ENCODE results near the gene U2AF1L4.

U2AF1L4 gene

GRCh38 chr19:35742121-35742724, 3.0 kb downstream of the U2AF1L4 start, which contains the start of gene IGFLR1:
TSS of gene IGFLR1 (minus strand) at chr19:35742452. CDS start at chr19:35741180, 1,272 bp downstream.
- H3K79me2 ChIP-seq (ENCODE audit: low read length): peaks cover 15% of the 10 kb centered on the region
- no peaks in the 10 kb centered on the region for H3K9me3 ChIP-seq (ENCODE audit: insufficient read depth, low read length)
- H3K9ac ChIP-seq (ENCODE audit: low read length): peak within 1 kb of the TSS; percentile 77
- no peaks in the 10 kb centered on the region for H3K27me3 ChIP-seq (ENCODE audit: low read depth, low read length)
- peak within 1 kb of the TSS; percentile 91 for H3K27ac ChIP-seq (ENCODE audit: low read length)
- peaks cover 38% of the 10 kb centered on the region for H3K4me1 ChIP-seq (ENCODE audit: low read length)
- H3K36me3 ChIP-seq (replicated peaks; ENCODE audit: low read depth, low read length): peaks cover 21% of the 10 kb centered on the region
- peak within 1 kb of the TSS; percentile 34; the same call in 1 of the 2 replicates for H2AFZ ChIP-seq (ENCODE audit: low read depth, low read length)
- H3K4me2 ChIP-seq (ENCODE audit: low read length): peak within 1 kb of the TSS; percentile 82
- H3K4me3 ChIP-seq (ENCODE audit: low read length): peak within 1 kb of the TSS; percentile 82
- TF ChIP-seq CTCF (IDR thresholded peaks at IDR 0.05; ENCODE audit: low read depth, low read length) (no peak), EZH2phosphoT487 (IDR thresholded peaks at IDR 0.05; ENCODE audit: low read depth) (no peak)
- H4K20me1 ChIP-seq (ENCODE audit: insufficient read depth, low read length): peaks cover 9% of the 10 kb centered on the region; the same call in 1 of the 2 replicates

- H3K36me3 ChIP-seq (replicated peaks; ENCODE audit: low read depth, low read length): peaks cover 24% of the 10 kb centered on the region
- H3K9ac ChIP-seq (ENCODE audit: low read length): peak overlapping the region; percentile 77
- peaks cover 34% of the 10 kb centered on the region for H3K4me1 ChIP-seq (ENCODE audit: low read length)
- peaks cover 9% of the 10 kb centered on the region; the same call in 1 of the 2 replicates for H4K20me1 ChIP-seq (ENCODE audit: insufficient read depth, low read length)
- H3K4me3 ChIP-seq (ENCODE audit: low read length): peak overlapping the region; percentile 82
- H2AFZ ChIP-seq (ENCODE audit: low read depth, low read length): no peak overlapping the region
- H3K27me3 ChIP-seq (ENCODE audit: low read depth, low read length): no peaks in the 10 kb centered on the region
- H3K9me3 ChIP-seq (ENCODE audit: insufficient read depth, low read length): no peaks in the 10 kb centered on the region
- H3K27ac ChIP-seq (ENCODE audit: low read length): peak overlapping the region; percentile 91
- H3K79me2 ChIP-seq (ENCODE audit: low read length): peaks cover 9% of the 10 kb centered on the region
- TF ChIP-seq EZH2phosphoT487 (IDR thresholded peaks at IDR 0.05; ENCODE audit: low read depth) (no peak), CTCF (IDR thresholded peaks at IDR 0.05; ENCODE audit: low read depth, low read length) (no peak; the same call in 1 of the 2 replicates)
- H3K4me2 ChIP-seq (ENCODE audit: low read length): peak overlapping the region; percentile 82
These were observed 4.1 kb downstream of the U2AF1L4 start for GRCh38 chr19:35741203-35741515.

GRCh38 chr19:35740423-35741202, 4.6 kb downstream of the U2AF1L4 start:
- Histone ChIP-seq H3K9ac (ENCODE audit: low read length) (peak overlapping the region; percentile 77), H3K27me3 (ENCODE audit: low read depth, low read length) (no peaks in the 10 kb centered on the region), H3K27ac (ENCODE audit: low read length) (peak overlapping the region; percentile 91), H3K79me2 (ENCODE audit: low read length) (peaks cover 3% of the 10 kb centered on the region; the same call in 1 of the 2 replicates), H2AFZ (ENCODE audit: low read depth, low read length) (peak overlapping the region; percentile 33; the same call in 1 of the 2 replicates), H3K4me3 (ENCODE audit: low read length) (peak overlapping the region; percentile 82), H3K9me3 (ENCODE audit: insufficient read depth, low read length) (no peaks in the 10 kb centered on the region), H3K36me3 (replicated peaks; ENCODE audit: low read depth, low read length) (peaks cover 25% of the 10 kb centered on the region), H3K4me2 (ENCODE audit: low read length) (peak overlapping the region; percentile 82), H4K20me1 (ENCODE audit: insufficient read depth, low read length) (peaks cover 9% of the 10 kb centered on the region; the same call in 1 of the 2 replicates), H3K4me1 (ENCODE audit: low read length) (peaks cover 32% of the 10 kb centered on the region)
- TF ChIP-seq EZH2phosphoT487 (IDR thresholded peaks at IDR 0.05; ENCODE audit: low read depth) (no peak), CTCF (IDR thresholded peaks at IDR 0.05; ENCODE audit: low read depth, low read length) (peak; percentile 40)

- Histone ChIP-seq H3K27me3 (ENCODE audit: low read depth, low read length) (no peaks in the 10 kb centered on the region), H3K4me2 (ENCODE audit: low read length) (peak overlapping the region; percentile 82), H3K9ac (ENCODE audit: low read length) (peak overlapping the region; percentile 63), H3K4me1 (ENCODE audit: low read length) (peaks cover 32% of the 10 kb centered on the region), H3K36me3 (replicated peaks; ENCODE audit: low read depth, low read length) (peaks cover 30% of the 10 kb centered on the region), H3K9me3 (ENCODE audit: insufficient read depth, low read length) (no peaks in the 10 kb centered on the region), H3K27ac (ENCODE audit: low read length) (peak overlapping the region; percentile 29), H2AFZ (ENCODE audit: low read depth, low read length) (no peak overlapping the region), H3K79me2 (ENCODE audit: low read length) (peaks cover 2% of the 10 kb centered on the region; the same call in 1 of the 2 replicates), H4K20me1 (ENCODE audit: insufficient read depth, low read length) (peaks cover 9% of the 10 kb centered on the region; the same call in 1 of the 2 replicates), H3K4me3 (ENCODE audit: low read length) (peak overlapping the region; percentile 82)
- no peak for TF ChIP-seq CTCF (IDR thresholded peaks at IDR 0.05; ENCODE audit: low read depth, low read length)
- TF ChIP-seq EZH2phosphoT487 (IDR thresholded peaks at IDR 0.05; ENCODE audit: low read depth): no peak
These were observed 5.2 kb downstream of the U2AF1L4 start for GRCh38 chr19:35740108-35740422.

Measured in OCI-LY3 (cell line).